Lower leg skin (tissue), 3 donors: Measurements from ENCODE around the gene EBI3.

Experiments used
- POLR2A ChIP-seq, 2 donors: fragments of 450-650 bp; IDR thresholded peaks; one replicate each; pipeline ENCODE4 v1.6.1; 2016 to 2017; ENCODE audit warnings: antibody characterized with exemption in 2 of 2, mild to moderate bottlenecking in 1 of 2, moderate library complexity in 1 of 2
- TF ChIP-seq, protein P1 (sequence below), 3 donors: fragments of 450-650 bp; IDR thresholded peaks; one replicate each; pipeline ENCODE4 v1.5.1; 2016; ENCODE audit warnings: antibody characterized with exemption in 3 of 3, mild to moderate bottlenecking in 3 of 3, moderate library complexity in 2 of 3

DNA sequence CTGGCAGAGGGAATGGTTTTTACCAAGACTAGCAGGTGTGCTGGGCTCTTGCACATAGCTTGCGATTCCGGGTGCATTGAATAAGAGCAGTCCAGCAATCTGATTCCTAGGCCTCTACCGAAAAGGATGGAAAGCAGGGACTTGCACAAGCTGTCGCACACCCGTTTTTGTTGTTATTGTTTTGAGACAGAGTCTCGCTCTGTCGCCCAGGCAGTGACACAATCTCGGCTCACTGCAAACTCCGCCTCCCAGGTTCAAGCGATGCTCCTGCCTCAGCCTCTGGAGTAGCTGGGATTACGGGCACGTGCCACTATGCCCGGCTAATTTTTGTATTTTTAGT lies 5.5 kb downstream of the EBI3 start:
- TF ChIP-seq, protein P1, sequence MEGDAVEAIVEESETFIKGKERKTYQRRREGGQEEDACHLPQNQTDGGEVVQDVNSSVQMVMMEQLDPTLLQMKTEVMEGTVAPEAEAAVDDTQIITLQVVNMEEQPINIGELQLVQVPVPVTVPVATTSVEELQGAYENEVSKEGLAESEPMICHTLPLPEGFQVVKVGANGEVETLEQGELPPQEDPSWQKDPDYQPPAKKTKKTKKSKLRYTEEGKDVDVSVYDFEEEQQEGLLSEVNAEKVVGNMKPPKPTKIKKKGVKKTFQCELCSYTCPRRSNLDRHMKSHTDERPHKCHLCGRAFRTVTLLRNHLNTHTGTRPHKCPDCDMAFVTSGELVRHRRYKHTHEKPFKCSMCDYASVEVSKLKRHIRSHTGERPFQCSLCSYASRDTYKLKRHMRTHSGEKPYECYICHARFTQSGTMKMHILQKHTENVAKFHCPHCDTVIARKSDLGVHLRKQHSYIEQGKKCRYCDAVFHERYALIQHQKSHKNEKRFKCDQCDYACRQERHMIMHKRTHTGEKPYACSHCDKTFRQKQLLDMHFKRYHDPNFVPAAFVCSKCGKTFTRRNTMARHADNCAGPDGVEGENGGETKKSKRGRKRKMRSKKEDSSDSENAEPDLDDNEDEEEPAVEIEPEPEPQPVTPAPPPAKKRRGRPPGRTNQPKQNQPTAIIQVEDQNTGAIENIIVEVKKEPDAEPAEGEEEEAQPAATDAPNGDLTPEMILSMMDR (IDR thresholded peaks at IDR 0.05), result no peak
- TF ChIP-seq POLR2A (IDR thresholded peaks at IDR 0.05), result no peak
